ENCODE data around the gene KRTAP9-6. TPM values are rescaled to one million over a fixed set of nuclear protein-coding genes. Genes with fewer than 3 reads are reported as not detected.

Gene KRTAP9-6
- total RNA-seq, 4 donors from 2014 or later, result 0.52 to 7.1 TPM; not detected in 2

DNA sequence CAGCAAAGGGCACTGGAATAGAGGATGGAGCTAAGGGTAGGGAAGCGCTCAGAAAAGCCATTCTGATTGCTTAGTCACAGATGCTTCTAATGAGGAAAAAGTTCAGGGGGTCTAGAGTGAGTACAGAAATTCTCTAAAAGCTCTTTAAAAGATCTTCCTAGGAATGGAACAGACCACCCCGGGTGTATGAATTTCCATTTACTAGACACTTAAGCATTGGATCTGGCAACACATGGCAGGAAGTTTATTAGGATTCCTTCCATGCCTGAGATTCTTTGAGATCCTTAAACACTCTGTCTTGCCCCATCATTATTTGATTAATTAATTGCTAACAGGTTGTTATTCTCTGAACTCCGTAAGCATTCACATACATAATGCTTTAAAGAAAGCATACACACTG is 18.9 kb downstream of the KRTAP9-6 start:
- Histone ChIP-seq H3K27ac (no peak overlapping the region), H3K27me3 (peaks cover 5% of the 10 kb centered on the region), H3K4me3 (no peak overlapping the region), H3K4me1 (no peaks in the 10 kb centered on the region), H3K9me3 (no peaks in the 10 kb centered on the region), H3K36me3 (no peaks in the 10 kb centered on the region)
- TF ChIP-seq POLR2AphosphoS5 (IDR thresholded peaks at IDR 0.05) (no peak), POLR2A (IDR thresholded peaks at IDR 0.05) (no peak), EP300 (IDR thresholded peaks at IDR 0.05) (no peak)
- TF ChIP-seq, protein P1, sequence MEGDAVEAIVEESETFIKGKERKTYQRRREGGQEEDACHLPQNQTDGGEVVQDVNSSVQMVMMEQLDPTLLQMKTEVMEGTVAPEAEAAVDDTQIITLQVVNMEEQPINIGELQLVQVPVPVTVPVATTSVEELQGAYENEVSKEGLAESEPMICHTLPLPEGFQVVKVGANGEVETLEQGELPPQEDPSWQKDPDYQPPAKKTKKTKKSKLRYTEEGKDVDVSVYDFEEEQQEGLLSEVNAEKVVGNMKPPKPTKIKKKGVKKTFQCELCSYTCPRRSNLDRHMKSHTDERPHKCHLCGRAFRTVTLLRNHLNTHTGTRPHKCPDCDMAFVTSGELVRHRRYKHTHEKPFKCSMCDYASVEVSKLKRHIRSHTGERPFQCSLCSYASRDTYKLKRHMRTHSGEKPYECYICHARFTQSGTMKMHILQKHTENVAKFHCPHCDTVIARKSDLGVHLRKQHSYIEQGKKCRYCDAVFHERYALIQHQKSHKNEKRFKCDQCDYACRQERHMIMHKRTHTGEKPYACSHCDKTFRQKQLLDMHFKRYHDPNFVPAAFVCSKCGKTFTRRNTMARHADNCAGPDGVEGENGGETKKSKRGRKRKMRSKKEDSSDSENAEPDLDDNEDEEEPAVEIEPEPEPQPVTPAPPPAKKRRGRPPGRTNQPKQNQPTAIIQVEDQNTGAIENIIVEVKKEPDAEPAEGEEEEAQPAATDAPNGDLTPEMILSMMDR (IDR thresholded peaks at IDR 0.05), result no peak
- WGBS, result 61% methylated on average over 3 of the region's 3 CpGs
- DNase-seq (ENCODE audit: low spot score in 2 of 2), result no peak

DNA sequence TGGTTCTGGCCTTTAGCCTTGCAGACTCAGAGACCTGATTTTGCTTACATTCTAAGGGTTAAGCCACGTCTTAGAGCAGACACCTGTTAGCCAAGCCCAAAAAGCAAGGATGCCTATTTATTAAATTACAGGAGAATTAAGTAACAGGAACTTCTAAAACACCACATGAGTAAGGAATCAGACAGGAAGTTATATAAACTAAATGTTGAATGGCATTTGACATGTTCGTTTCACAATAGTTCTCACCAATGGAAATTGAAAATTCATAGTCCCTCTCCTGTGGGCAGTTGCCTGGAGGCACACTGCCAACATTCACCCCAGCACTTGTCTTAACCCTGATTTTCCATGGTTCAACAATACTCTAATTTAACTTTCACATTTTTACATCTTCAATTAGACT is 19.4 kb downstream of the KRTAP9-6 start:
- Histone ChIP-seq H3K4me3 (no peak overlapping the region), H3K4me1 (no peaks in the 10 kb centered on the region), H3K27me3 (peaks cover 5% of the 10 kb centered on the region), H3K27ac (no peak overlapping the region), H3K9me3 (no peaks in the 10 kb centered on the region), H3K36me3 (no peaks in the 10 kb centered on the region)
- whole genome bisulfite sequencing, result 48% methylated on average over 2 of the region's 2 CpGs
- TF ChIP-seq POLR2AphosphoS5 (IDR thresholded peaks at IDR 0.05) (no peak), EP300 (IDR thresholded peaks at IDR 0.05) (no peak), POLR2A (IDR thresholded peaks at IDR 0.05) (no peak)
- TF ChIP-seq, protein P1 (IDR thresholded peaks at IDR 0.05), result no peak
- DNase-seq (ENCODE audit: low spot score in 2 of 2), result no peak

DNA sequence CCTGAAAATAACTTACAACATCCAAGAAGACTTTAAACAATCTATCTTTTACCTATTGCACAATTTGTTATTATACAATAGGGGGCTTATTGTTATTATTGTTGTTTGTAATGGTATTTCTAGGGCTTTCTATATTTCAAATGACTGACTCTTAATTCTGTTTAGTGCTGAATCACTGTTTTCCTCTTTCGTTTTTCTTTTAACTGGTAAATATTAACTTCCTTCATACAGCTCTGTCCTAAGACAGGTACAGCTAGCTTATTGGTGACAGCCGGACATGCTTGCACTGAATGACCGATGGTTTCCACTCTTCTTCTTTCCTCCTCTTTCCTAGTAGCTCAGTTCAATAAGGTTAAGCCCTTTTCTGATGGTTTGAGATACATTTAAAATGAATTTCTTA is 21.9 kb downstream of the KRTAP9-6 start:
- no peak overlapping the region for H3K27ac ChIP-seq
- WGBS, result 80% methylated on average over 3 of the region's 3 CpGs
- no peaks in the 10 kb centered on the region for H3K4me1 ChIP-seq
- peaks cover 5% of the 10 kb centered on the region for H3K27me3 ChIP-seq
- H3K36me3 ChIP-seq, result no peaks in the 10 kb centered on the region
- H3K4me3 ChIP-seq, result no peak overlapping the region
- H3K9me3 ChIP-seq, result no peaks in the 10 kb centered on the region
- TF ChIP-seq POLR2AphosphoS5 (IDR thresholded peaks at IDR 0.05) (no peak), POLR2A (IDR thresholded peaks at IDR 0.05) (no peak), EP300 (IDR thresholded peaks at IDR 0.05) (no peak)
- TF ChIP-seq, protein P1 (IDR thresholded peaks at IDR 0.05), result no peak
- DNase-seq (ENCODE audit: low spot score in 2 of 2), result no peak

DNA sequence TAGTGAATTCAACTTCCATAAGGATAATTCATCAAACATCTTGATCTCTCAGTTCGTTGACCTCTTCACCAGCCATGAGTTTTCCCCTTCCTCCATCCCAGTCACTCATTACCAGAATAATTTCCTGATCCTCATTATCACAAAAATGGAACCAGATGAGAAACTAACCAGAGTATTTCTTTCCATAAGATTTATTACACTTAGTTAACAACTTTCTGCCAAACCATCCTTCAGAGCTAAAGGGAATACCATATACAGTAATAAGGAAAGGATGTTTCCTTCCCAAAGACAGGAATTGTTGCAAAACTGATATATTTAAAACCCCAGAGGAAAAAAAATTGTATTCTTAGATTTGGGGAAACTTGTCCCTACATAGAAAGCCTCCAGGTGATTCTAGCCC is 28.8 kb downstream of the KRTAP9-6 start:
- Histone ChIP-seq H3K27ac (no peak overlapping the region), H3K27me3 (peaks cover 3% of the 10 kb centered on the region), H3K36me3 (no peaks in the 10 kb centered on the region), H3K4me1 (no peaks in the 10 kb centered on the region), H3K4me3 (no peak overlapping the region), H3K9me3 (no peaks in the 10 kb centered on the region)
- WGBS, result 69% methylated on average over 1 of the region's 1 CpG
- no peak for DNase-seq (ENCODE audit: low spot score in 2 of 2)
- TF ChIP-seq, protein P1 (IDR thresholded peaks at IDR 0.05), result no peak
- TF ChIP-seq EP300 (IDR thresholded peaks at IDR 0.05) (no peak), POLR2A (IDR thresholded peaks at IDR 0.05) (no peak), POLR2AphosphoS5 (IDR thresholded peaks at IDR 0.05) (no peak)

DNA sequence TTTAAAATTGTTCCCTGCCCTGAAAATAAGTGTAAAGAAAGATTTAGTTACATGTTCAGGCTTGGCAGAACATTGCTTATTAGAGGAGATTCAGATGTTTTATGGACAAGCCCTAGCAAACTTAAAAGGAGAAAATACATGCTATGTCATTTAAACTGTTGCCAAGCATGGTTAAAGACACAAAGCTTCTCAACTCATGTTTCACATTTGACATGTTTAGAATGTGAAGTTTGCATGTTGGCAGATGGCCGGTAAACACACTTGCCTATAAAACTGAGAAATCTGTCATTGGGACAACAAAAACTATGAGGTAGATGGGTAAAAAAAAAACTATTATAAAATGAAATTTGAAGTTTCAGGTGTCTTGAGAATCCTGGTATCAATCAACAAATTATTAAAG is 31.7 kb downstream of the KRTAP9-6 start:
- Histone ChIP-seq H3K4me3 (no peak overlapping the region), H3K4me1 (no peaks in the 10 kb centered on the region), H3K9me3 (no peaks in the 10 kb centered on the region), H3K27me3 (peaks cover 6% of the 10 kb centered on the region), H3K36me3 (no peaks in the 10 kb centered on the region), H3K27ac (no peak overlapping the region)
- TF ChIP-seq, protein P1 (IDR thresholded peaks at IDR 0.05), result no peak
- TF ChIP-seq POLR2AphosphoS5 (IDR thresholded peaks at IDR 0.05) (no peak), POLR2A (IDR thresholded peaks at IDR 0.05) (no peak)
- no peak for DNase-seq (ENCODE audit: low spot score in 2 of 2)
- WGBS, result 34% methylated on average over 1 of the region's 1 CpG

Measured in suprapubic skin (tissue), 4 donors.